Measurements from ENCODE around the gene DCLK2.

The DCLK2 gene

GRCh38 chr4:150230561-150230960, 152.3 kb downstream of the DCLK2 start:
- no peak overlapping the region for H3K27ac ChIP-seq (ENCODE audit: extremely low read depth, low read depth, low read length)
- ChIA-PET POLR2A (no interaction called here), CTCF (interaction anchor here (1.2 to 1.6 kb wide), 2 partner anchors 12 to 221 kb away, joined by 4 to 5 read pairs; no protein-coding TSS in a partner anchor)
- H3K9me3 ChIP-seq (ENCODE audit: control insufficient read depth, insufficient read depth, low read depth, low read length), result no peaks in the 10 kb centered on the region
- no peak overlapping the region for H3K4me3 ChIP-seq (ENCODE audit: low read depth, low read length)
- no peaks in the 10 kb centered on the region for H3K4me1 ChIP-seq (ENCODE audit: control insufficient read depth, insufficient read depth, low read length)
- peaks cover 0 to 32% of the 10 kb centered on the region in 2 experiments; a peak in 1 of 3 replicates for H3K36me3 ChIP-seq (ENCODE audit: control insufficient read depth in 2 of 2, insufficient read depth in 1 of 2, low read length in 2 of 2)
- TF ChIP-seq ZNF350 (tag by site-specific recombination; IDR thresholded peaks at IDR 0.05) (no peak), ZNF560 (tag by site-specific recombination; IDR thresholded peaks at IDR 0.05; ENCODE audit: borderline replicate concordance) (no peak)

GRCh38 chr4:150231107-150231770, 153.0 kb downstream of the DCLK2 start:
- peaks cover 0 to 32% of the 10 kb centered on the region in 2 experiments; a peak in 1 of 3 replicates for H3K36me3 ChIP-seq (ENCODE audit: control insufficient read depth in 2 of 2, insufficient read depth in 1 of 2, low read length in 2 of 2)
- H3K27ac ChIP-seq (ENCODE audit: extremely low read depth, low read depth, low read length), result no peak overlapping the region
- no peaks in the 10 kb centered on the region for H3K4me1 ChIP-seq (ENCODE audit: control insufficient read depth, insufficient read depth, low read length)
- CTCF ChIA-PET, result interaction anchor here (0.7 to 1.6 kb wide), 3 partner anchors 11 to 221 kb away, joined by 3 to 5 read pairs (median 4); no protein-coding TSS in a partner anchor
- H3K4me3 ChIP-seq (ENCODE audit: low read depth, low read length), result no peak overlapping the region
- TF ChIP-seq ZNF23 (tag by site-specific recombination; IDR thresholded peaks at IDR 0.05; ENCODE audit: borderline replicate concordance) (no peak), ZNF629 (tag by site-specific recombination; IDR thresholded peaks at IDR 0.05) (no peak), ZNF600 (tag by site-specific recombination; IDR thresholded peaks at IDR 0.05) (no peak), ZNF514 (tag by site-specific recombination; IDR thresholded peaks at IDR 0.05) (no peak), ZNF214 (tag by site-specific recombination; IDR thresholded peaks at IDR 0.05; ENCODE audit: borderline replicate concordance) (no peak), KLF7 (tag by site-specific recombination; IDR thresholded peaks at IDR 0.05; ENCODE audit: borderline replicate concordance) (no peak), ZSCAN16 (tag by site-specific recombination; IDR thresholded peaks at IDR 0.05) (no peak), ZSCAN5A (tag by site-specific recombination; IDR thresholded peaks at IDR 0.05) (no peak), ZNF10 (tag by site-specific recombination; IDR thresholded peaks at IDR 0.05) (no peak), ZNF239 (tag by site-specific recombination; IDR thresholded peaks at IDR 0.05) (no peak), ZFP69B (tag by site-specific recombination; IDR thresholded peaks at IDR 0.05) (no peak)
- H3K9me3 ChIP-seq (ENCODE audit: control insufficient read depth, insufficient read depth, low read depth, low read length), result no peaks in the 10 kb centered on the region
- POLR2A ChIA-PET, result no interaction called here

GRCh38 chr4:150232029-150232428, 153.8 kb downstream of the DCLK2 start:
- CTCF ChIA-PET, result interaction anchor here (0.7 kb wide), 1 partner anchor 857 kb away, joined by 5 read pairs; no protein-coding TSS in a partner anchor
- H3K4me1 ChIP-seq (ENCODE audit: control insufficient read depth, insufficient read depth, low read length), result no peaks in the 10 kb centered on the region
- POLR2A ChIA-PET, result no interaction called here
- H3K4me3 ChIP-seq (ENCODE audit: low read depth, low read length), result no peak overlapping the region
- no peaks in the 10 kb centered on the region for H3K9me3 ChIP-seq (ENCODE audit: control insufficient read depth, insufficient read depth, low read depth, low read length)
- H3K27ac ChIP-seq (ENCODE audit: extremely low read depth, low read depth, low read length), result no peak overlapping the region
- peaks cover 0 to 32% of the 10 kb centered on the region in 2 experiments; a peak in 1 of 3 replicates for H3K36me3 ChIP-seq (ENCODE audit: control insufficient read depth in 2 of 2, insufficient read depth in 1 of 2, low read length in 2 of 2)
- TF ChIP-seq ZNF580 (tag by site-specific recombination; IDR thresholded peaks at IDR 0.05) (no peak), GLIS2 (tag by site-specific recombination; IDR thresholded peaks at IDR 0.05) (no peak), ZNF639 (tag by site-specific recombination; IDR thresholded peaks at IDR 0.05) (no peak), KLF10 (tag by site-specific recombination; IDR thresholded peaks at IDR 0.05) (no peak), ZFP41 (tag by site-specific recombination; IDR thresholded peaks at IDR 0.05; ENCODE audit: borderline replicate concordance) (no peak), YY1 (tag by site-specific recombination; IDR thresholded peaks at IDR 0.05) (no peak)
